Spleen (tissue), 11 donors: ENCODE measurements around the gene FAM228B. TPM values are rescaled to one million over a fixed set of nuclear protein-coding genes. Genes with fewer than 3 reads are reported as not detected.
"Not testable (repeated sequence)": the region's sequence is repeated elsewhere in the genome, so short reads cannot be mapped to it uniquely, and the experiment has no call there.

ENCODE experiments used
- DNase-seq: peaks from one replicate; pipeline ENCODE4 v3.0.0-alpha.2; 2020
- H3K27ac ChIP-seq, 8 donors: fragments of 200-600 bp; sonication (generic) in 7 of 8; 1 replicate in 4 of 8; 2 replicates in 4 of 8; pipeline versions ENCODE4 v1.5.0 to v1.8.0; 2016 to 2021; ENCODE audit warnings: inconsistent platforms in 4 of 8, mild to moderate bottlenecking in 4 of 8, moderate library complexity in 1 of 8
- H3K27me3 ChIP-seq, 7 donors: fragments of 200-600 bp; sonication (generic) in 6 of 7; replicated peaks in 1 of 7; 1 replicate in 4 of 7; 2 replicates in 3 of 7; pipeline versions ENCODE4 v1.5.0 to v1.8.0; 2016 to 2021; ENCODE audit warnings: inconsistent platforms in 3 of 7, mild to moderate bottlenecking in 1 of 7
- H3K36me3 ChIP-seq, 6 donors: fragments of 200-600 bp; sonication (generic) in 5 of 6; 1 replicate in 4 of 6; 2 replicates in 2 of 6; pipeline versions ENCODE4 v1.5.0 to v1.8.0; 2016 to 2021; ENCODE audit warnings: inconsistent platforms in 2 of 6
- H3K4me1 ChIP-seq, 6 donors: fragments of 200-600 bp; sonication (generic) in 5 of 6; 1 replicate in 3 of 6; 2 replicates in 3 of 6; pipeline versions ENCODE4 v1.5.0 to v1.8.0; 2016 to 2021; ENCODE audit warnings: inconsistent platforms in 3 of 6
- H3K4me3 ChIP-seq, 8 donors: fragments of 200-600 bp; sonication (generic) in 7 of 8; 1 replicate in 4 of 8; 2 replicates in 4 of 8; pipeline versions ENCODE4 v1.5.0 to v1.8.0; 2016 to 2021; ENCODE audit warnings: inconsistent platforms in 4 of 8, mild to moderate bottlenecking in 4 of 8, moderate library complexity in 2 of 8
- H3K9me3 ChIP-seq, 8 donors: fragments of 200-600 bp; sonication (generic) in 7 of 8; 1 replicate in 4 of 8; 2 replicates in 4 of 8; pipeline versions ENCODE4 v1.5.0 to v1.8.0; 2016 to 2021; ENCODE audit warnings: inconsistent platforms in 4 of 8
- CTCF ChIP-seq, 11 experiments: fragments of 200-600 bp in 7 of 11; fragments of 450-650 bp in 4 of 11; sonication (generic) in 4 of 11; IDR thresholded peaks in 8 of 11; conservative IDR thresholded peaks in 3 of 11; 1 replicate in 7 of 11; 2 replicates in 4 of 11; pipeline versions ENCODE4 v1.4.0 to v1.8.0; 2016 to 2021; ENCODE audit warnings: antibody characterized with exemption in 11 of 11, inconsistent platforms in 4 of 11, mild to moderate bottlenecking in 1 of 11
- POLR2A ChIP-seq, 3 donors: fragments of 450-650 bp; IDR thresholded peaks; one replicate each; pipeline ENCODE4 v1.5.1; 2017; ENCODE audit warnings: antibody characterized with exemption in 3 of 3, mild to moderate bottlenecking in 1 of 3
- POLR2AphosphoS5 ChIP-seq, 3 donors: sonication (generic); formaldehyde crosslinking; IDR thresholded peaks; one replicate each; pipeline ENCODE4 v1.5.1; 2017; ENCODE audit warnings: antibody characterized with exemption in 3 of 3
- WGBS, 5 donors: extraction: QIAGEN DNeasy Blood & Tissue Kit in 3 of 5; methylation state at CpG; one replicate each; pipeline versions ENCODE4 v1.1.5 to v1.1.7; 2013 to 2018; 5-methylcytosine and 5-hydroxymethylcytosine counted together
- intact Hi-C: fragments of 100-400 bp; cut with DNase I; formaldehyde crosslinking; loops from one replicate; pipeline ENCODE4 v1.15.0; 2023; ENCODE audit warnings: low total_unique reads
- polyA plus RNA-seq, 3 donors: library from polyadenylated mRNA; stranded (reverse); fragments of 200-250 nt; gene quantifications; one replicate each; pipeline ENCODE4 v1.2.1, GENCODE V29; 2013
- total RNA-seq, 7 donors: library from RNA; depleted of rRNA in 3 of 7; stranded (reverse); fragments of >200 nt in 3 of 7; fragmentation: NEBNext Ultra II Directional in 4 of 7; extraction: Animal tissue kit (Norgen Biotek cat#: 25700) in 4 of 7; gene quantifications; one replicate each; pipeline versions ENCODE4 v1.1.0 to v1.2.1, GENCODE V29; 2016 to 2021
- donor health status: healthy with polysubstance abuse.
- donor health status: DM: no; HTN: no; CAD: no; lungs with moderate emphysema.
- donor health status: DM: no; HTN: no; CAD: no.
- donor health status: Bipolar disorder and iron deficiency.
- donor health status: healthy.
- donor health status: DM: no; HTN: no; CAD: no.
- donor health status: DM: yes; HTN: yes; CAD: no.

Gene FAM228B
- total and polyA plus RNA-seq, 10 donors: 12.8 to 37.7 (median 29.2) TPM

- WGBS, 5 donors: 85 to 98% (median 92%) methylated on average over 3 of the region's 3 CpGs
- intact Hi-C loops: no loop called here
Observed at GRCh38 chr2:24087032-24087431, 36.2 kb upstream of the FAM228B start.

GRCh38 chr2:24088821-24089359 lies 34.4 kb upstream of the FAM228B start:
- DNase-seq: no peak
- peaks cover under 1 to 19% (median 12%) of the 10 kb centered on the region in 6 donors for H3K4me1 ChIP-seq
- no peaks in the 10 kb centered on the region for H3K9me3 ChIP-seq
- H3K36me3 ChIP-seq: peaks cover 0 to 51% (median 10%) of the 10 kb centered on the region in 6 donors
- 55 to 77% (median 64%) methylated on average over 2 of the region's 2 CpGs for WGBS, 5 donors
- H3K27me3 ChIP-seq: no peaks in the 10 kb centered on the region
- H3K4me3 ChIP-seq: no peak overlapping the region
- intact Hi-C loops: no loop called here
- H3K27ac ChIP-seq: no peak overlapping the region
- no peak for TF ChIP-seq CTCF (IDR thresholded peaks at IDR 0.05 in 8 of 11, conservative IDR thresholded peaks at IDR 0.05 in 3 of 11)
- TF ChIP-seq POLR2A (IDR thresholded peaks at IDR 0.05): no peak
- no peak for TF ChIP-seq POLR2AphosphoS5 (IDR thresholded peaks at IDR 0.05)

More at GRCh38 chr2:24087032-24087431, 36.2 kb upstream of the FAM228B start:
- H3K4me3 ChIP-seq: no peak overlapping the region
- H3K36me3 ChIP-seq: peaks cover 0 to 45% (median 10%) of the 10 kb centered on the region in 6 donors
- H3K4me1 ChIP-seq: peaks cover 6 to 37% (median 24%) of the 10 kb centered on the region in 6 donors
- TF ChIP-seq POLR2AphosphoS5 (IDR thresholded peaks at IDR 0.05): no peak
- no peak for TF ChIP-seq CTCF (IDR thresholded peaks at IDR 0.05 in 8 of 11, conservative IDR thresholded peaks at IDR 0.05 in 3 of 11)
- no peak for TF ChIP-seq POLR2A (IDR thresholded peaks at IDR 0.05)
- H3K27ac ChIP-seq: no peak overlapping the region
- H3K9me3 ChIP-seq: no peaks in the 10 kb centered on the region
- no peak for DNase-seq
- H3K27me3 ChIP-seq: no peaks in the 10 kb centered on the region

GRCh38 chr2:24093270-24093669 lies 30.0 kb upstream of the FAM228B start:
- H3K27ac ChIP-seq, DNase-seq, H3K4me3 ChIP-seq, H3K9me3 ChIP-seq, H3K4me1 ChIP-seq, H3K27me3 ChIP-seq, intact Hi-C loops: not testable (repeated sequence)
- 98 to 100% (median 99%) methylated on average over 5 of the region's 5 CpGs for WGBS, 5 donors
- H3K36me3 ChIP-seq: peaks cover 0 to 67% (median 11%) of the 10 kb centered on the region in 6 donors

GRCh38 chr2:24095171-24095677 lies 28.0 kb upstream of the FAM228B start:
- H3K36me3 ChIP-seq: peaks cover 0 to 58% (median 11%) of the 10 kb centered on the region in 6 donors
- DNase-seq, H3K9me3 ChIP-seq, H3K27me3 ChIP-seq, H3K4me1 ChIP-seq, intact Hi-C loops, H3K27ac ChIP-seq, H3K4me3 ChIP-seq: not testable (repeated sequence)
- 83 to 92% (median 88%) methylated on average over 11 to 17 of the region's 17 CpGs for WGBS, 5 donors

GRCh38 chr2:24100732-24101131 lies 22.5 kb upstream of the FAM228B start:
- H3K27ac ChIP-seq, intact Hi-C loops, DNase-seq, H3K4me3 ChIP-seq, H3K4me1 ChIP-seq, H3K27me3 ChIP-seq: not testable (repeated sequence)
- H3K36me3 ChIP-seq: peaks cover 0 to 49% (median 9%) of the 10 kb centered on the region in 6 donors
- 91 to 100% (median 97%) methylated on average over 2 of the region's 2 CpGs for WGBS, 5 donors
- peaks cover 0 to 14% (median 0%) of the 10 kb centered on the region in 8 donors for H3K9me3 ChIP-seq
